ENCODE measurements around the gene SETD1B. TPM values are rescaled to one million over a fixed set of nuclear protein-coding genes. Genes with fewer than 3 reads are reported as not detected.

Gene SETD1B
- total RNA-seq, 1 donor from 2014 or later: 3.4 TPM

- no peak for DNase-seq (ENCODE audit: low spot score)
Measured at GRCh38 chr12:121807642-121808347, 4.0 kb downstream of the SETD1B start.

- no peak for DNase-seq (ENCODE audit: low spot score)
Measured at GRCh38 chr12:121808623-121809022, 4.8 kb downstream of the SETD1B start.

GRCh38 chr12:121809712-121810116 is 5.9 kb downstream of the SETD1B start:
- DNase-seq (ENCODE audit: low spot score): no peak

- DNase-seq (ENCODE audit: low spot score): no peak
Measured at GRCh38 chr12:121810234-121810817, 6.5 kb downstream of the SETD1B start.

GRCh38 chr12:121810833-121811433 is 7.1 kb downstream of the SETD1B start:
- DNase-seq (ENCODE audit: low spot score): no peak

- DNase-seq (ENCODE audit: low spot score): peak; percentile 73
Measured at GRCh38 chr12:121811434-121812319, 7.9 kb downstream of the SETD1B start.

- DNase-seq (ENCODE audit: low spot score): peak; percentile 84
Measured at GRCh38 chr12:121812320-121812871, 8.6 kb downstream of the SETD1B start.

GRCh38 chr12:121812921-121813896 is 9.4 kb downstream of the SETD1B start:
- no peak for DNase-seq (ENCODE audit: low spot score)

GRCh38 chr12:121813951-121814350 is 10.1 kb downstream of the SETD1B start:
- DNase-seq (ENCODE audit: low spot score): no peak

GRCh38 chr12:121814429-121815119 is 10.8 kb downstream of the SETD1B start:
- DNase-seq (ENCODE audit: low spot score): no peak

GRCh38 chr12:121815263-121815662 is 11.5 kb downstream of the SETD1B start:
- no peak for DNase-seq (ENCODE audit: low spot score)

GRCh38 chr12:121816925-121817647 is 13.3 kb downstream of the SETD1B start:
- no peak for DNase-seq (ENCODE audit: low spot score)

- no peak for DNase-seq (ENCODE audit: low spot score)
Measured at GRCh38 chr12:121817648-121818043, 13.8 kb downstream of the SETD1B start.

- DNase-seq (ENCODE audit: low spot score): no peak
Measured at GRCh38 chr12:121819212-121819949, 15.6 kb downstream of the SETD1B start.

GRCh38 chr12:121820056-121820455 is 16.2 kb downstream of the SETD1B start:
- DNase-seq (ENCODE audit: low spot score): no peak

GRCh38 chr12:121822393-121823100 is 18.7 kb downstream of the SETD1B start:
- DNase-seq (ENCODE audit: low spot score): no peak

GRCh38 chr12:121823101-121823726 is 19.4 kb downstream of the SETD1B start:
- no peak for DNase-seq (ENCODE audit: low spot score)

Data from umbilical cord (tissue), 2 donors.